ENCODE data around the gene ARID5A. TPM values are rescaled to one million over a fixed set of nuclear protein-coding genes. Genes with fewer than 3 reads are reported as not detected.
A peak's percentile ranks its signal among the peaks of the same experiment; 100 is the strongest.

Gene ARID5A
- total and polyA plus RNA-seq, 2 of the 13 experiments (the other 11 are each of a cell fraction or from before 2014, with no cell fraction given), result 6.0 to 9.5 TPM

- Histone ChIP-seq H3K4me3 (replicated peaks in 1 of 3; ENCODE audit: insufficient read depth in 1 of 3, low read depth in 2 of 3, low read length in 3 of 3) (no peak overlapping the region), H3K4me1 (ENCODE audit: insufficient read depth, low read length) (peaks cover 41% of the 10 kb centered on the region), H3K79me2 (ENCODE audit: insufficient read depth, low read length) (no peaks in the 10 kb centered on the region), H4K20me1 (ENCODE audit: insufficient read depth, low read length) (no peaks in the 10 kb centered on the region), H3K36me3 (replicated peaks in 1 of 2; ENCODE audit: control insufficient read depth in 1 of 2, insufficient read depth in 2 of 2, low read length in 2 of 2) (no peaks in the 10 kb centered on the region), H3K9ac (ENCODE audit: insufficient read depth, low read depth, low read length) (no peak overlapping the region), H3K27ac (ENCODE audit: extremely low read length, insufficient read depth, low read length) (no peak overlapping the region), H3K4me2 (ENCODE audit: low read depth, low read length) (peak overlapping the region; percentile 69; the same call in 1 of the 2 replicates), H3K27me3 (ENCODE audit: control insufficient read depth in 1 of 2, insufficient read depth in 2 of 2, low read length in 2 of 2) (peaks cover 19 to 68% of the 10 kb centered on the region in 2 experiments), H2AFZ (ENCODE audit: low read length) (no peak overlapping the region), H3K9me3 (ENCODE audit: low read length) (no peaks in the 10 kb centered on the region)
- POLR2A ChIA-PET, result interaction anchor here (1.2 to 1.3 kb wide), 2 partner anchors 10 to 228 kb away, joined by 3 read pairs; partner anchors contain the start of gene CNNM4
- intact Hi-C loops (cut with micrococcal nuclease; ENCODE audit: unreplicated experiment) (no loop called here), in situ Hi-C loops (cut with HindIII; ENCODE audit: extremely low pct_ligation_motif_present, low pct_unique_long_range_greater_than_20kb) (no loop called here)
- ATAC-seq, result no peak
- WGBS (ENCODE audit: low lambda C conversion rate), result 54% methylated on average over 7 of the region's 7 CpGs
- TF ChIP-seq HNRNPLL (IDR thresholded peaks at IDR 0.05; ENCODE audit: low read depth, low read length, poor library complexity, severe bottlenecking), result no peak
- TF ChIP-seq SRY (CRISPR knock-in tag; IDR thresholded peaks at IDR 0.05), result no peak
- TF ChIP-seq ZKSCAN1 (IDR thresholded peaks at IDR 0.05; ENCODE audit: low read length), result peak; percentile 92
- FAIRE-seq, result no peak
- BruUV-seq (replicated peaks), result no TSS peak
- CTCF ChIA-PET (ENCODE audit: low intra/inter-chr PET ratio, low total read pairs), result no interaction called here
- no peak for DNase-seq (ENCODE audit: low spot score)
These were observed 3.8 kb upstream of the ARID5A start for GRCh38 chr2:96532641-96533291.

GRCh38 chr2:96533292-96534073 is 3.1 kb upstream of the ARID5A start:
- WGBS (ENCODE audit: low lambda C conversion rate), result 8% methylated on average over 8 of the region's 8 CpGs
- intact Hi-C loops (cut with micrococcal nuclease; ENCODE audit: unreplicated experiment) (no loop called here), in situ Hi-C loops (cut with HindIII; ENCODE audit: extremely low pct_ligation_motif_present, low pct_unique_long_range_greater_than_20kb) (no loop called here)
- Histone ChIP-seq H3K36me3 (replicated peaks in 1 of 2; ENCODE audit: control insufficient read depth in 1 of 2, insufficient read depth in 2 of 2, low read length in 2 of 2) (no peaks in the 10 kb centered on the region), H2AFZ (ENCODE audit: low read length) (no peak overlapping the region), H3K4me3 (replicated peaks in 1 of 3; ENCODE audit: insufficient read depth in 1 of 3, low read depth in 2 of 3, low read length in 3 of 3) (no peak overlapping the region), H3K9ac (ENCODE audit: insufficient read depth, low read depth, low read length) (no peak overlapping the region), H4K20me1 (ENCODE audit: insufficient read depth, low read length) (no peaks in the 10 kb centered on the region), H3K79me2 (ENCODE audit: insufficient read depth, low read length) (no peaks in the 10 kb centered on the region), H3K27ac (ENCODE audit: extremely low read length, insufficient read depth, low read length) (no peak overlapping the region), H3K4me1 (ENCODE audit: insufficient read depth, low read length) (peaks cover 49% of the 10 kb centered on the region), H3K9me3 (ENCODE audit: low read length) (no peaks in the 10 kb centered on the region), H3K4me2 (ENCODE audit: low read depth, low read length) (no peak overlapping the region; the same call in 1 of the 2 replicates), H3K27me3 (ENCODE audit: control insufficient read depth in 1 of 2, insufficient read depth in 2 of 2, low read length in 2 of 2) (peaks cover 18 to 68% of the 10 kb centered on the region in 2 experiments)
- ATAC-seq, result no peak
- ChIA-PET CTCF (ENCODE audit: low intra/inter-chr PET ratio, low total read pairs) (no interaction called here), POLR2A (no interaction called here)
- DNase-seq (ENCODE audit: low spot score), result no peak
- no peak for FAIRE-seq
- BruUV-seq (replicated peaks), result no TSS peak
- 0 out of 2 replicates have a peak, but pooled peaks have one; percentile 41 for TF ChIP-seq KDM1A (CRISPR knock-in tag; IDR thresholded peaks at IDR 0.05)
- TF ChIP-seq NR2F6 (IDR thresholded peaks at IDR 0.05), result no peak
- no peak for TF ChIP-seq NR2F6 (CRISPR knock-in tag; IDR thresholded peaks at IDR 0.05)
- TF ChIP-seq TOPORS (CRISPR knock-in tag; IDR thresholded peaks at IDR 0.05), result no peak
- TF ChIP-seq ATAD3A (CRISPR knock-in tag; IDR thresholded peaks at IDR 0.05), result no peak
- TF ChIP-seq ZNF768 (CRISPR knock-in tag; IDR thresholded peaks at IDR 0.05), result peak; percentile 90
